Nephron progenitor cell (in vitro differentiated cells): ENCODE data around the gene ENPP1.
"Not testable (repeated sequence)": the region's sequence is repeated elsewhere in the genome, so short reads cannot be mapped to it uniquely, and the experiment has no call there.

Experiments used
- DNase-seq: peaks from one replicate; pipeline ENCODE4 v3.0.0; 2021
- H3K27ac Mint-ChIP-seq: 2 replicates; pipeline ENCODE4 v1.8.0; 2021; ENCODE audit warnings: mild to moderate bottlenecking, moderate library complexity, mixed read lengths
- H3K27me3 Mint-ChIP-seq: 2 replicates; pipeline ENCODE4 v1.8.0; 2021; ENCODE audit warnings: mild to moderate bottlenecking, low read depth, mixed read lengths; ENCODE audit not compliant: poor library complexity
- H3K36me3 Mint-ChIP-seq: 2 replicates; pipeline ENCODE4 v1.8.0; 2021; ENCODE audit warnings: low read depth, mixed read lengths
- H3K4me1 Mint-ChIP-seq: 2 replicates; pipeline ENCODE4 v1.8.0; 2021; ENCODE audit warnings: mixed read lengths
- H3K4me3 Mint-ChIP-seq: 2 replicates; pipeline ENCODE4 v1.8.0; 2021; ENCODE audit warnings: mild to moderate bottlenecking, moderate library complexity, mixed read lengths
- H3K9me3 Mint-ChIP-seq: 2 replicates; pipeline ENCODE4 v1.8.0; 2021; ENCODE audit warnings: mild to moderate bottlenecking, moderate library complexity, mixed read lengths
- CTCF ChIP-seq: fragments of 200-600 bp; sonication (generic); IDR thresholded peaks from 2 replicates; pipeline ENCODE4 v1.5.0; 2021; ENCODE audit warnings: antibody characterized with exemption

ENPP1 gene

DNA sequence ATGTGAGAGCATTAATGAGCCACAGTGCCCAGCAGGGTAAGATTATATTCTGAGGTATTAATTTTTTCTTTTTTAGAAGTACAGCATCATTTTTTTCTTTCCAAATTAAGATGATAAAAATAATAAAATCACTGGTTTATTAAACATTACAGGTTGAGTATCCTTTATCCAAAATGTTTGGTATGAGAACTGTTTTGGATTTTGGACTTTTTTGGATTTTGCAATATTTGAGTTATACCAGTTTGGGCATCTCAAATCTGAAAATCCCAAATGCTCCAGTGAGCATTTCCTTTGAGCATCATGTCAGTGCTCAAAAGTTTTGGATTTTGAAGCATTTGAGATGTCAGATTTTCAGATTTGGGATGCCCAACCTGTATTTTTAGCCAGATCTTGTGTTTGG is 44.4 kb downstream of the ENPP1 start:
- no peaks in the 10 kb centered on the region for H3K27me3 Mint-ChIP-seq
- H3K9me3 Mint-ChIP-seq = peaks cover 4% of the 10 kb centered on the region
- no peaks in the 10 kb centered on the region for H3K4me1 Mint-ChIP-seq
- TF ChIP-seq CTCF = no peak
- no peak overlapping the region for H3K27ac Mint-ChIP-seq
- no peak overlapping the region for H3K4me3 Mint-ChIP-seq
- no peaks in the 10 kb centered on the region for H3K36me3 Mint-ChIP-seq
- no peak for DNase-seq

DNA sequence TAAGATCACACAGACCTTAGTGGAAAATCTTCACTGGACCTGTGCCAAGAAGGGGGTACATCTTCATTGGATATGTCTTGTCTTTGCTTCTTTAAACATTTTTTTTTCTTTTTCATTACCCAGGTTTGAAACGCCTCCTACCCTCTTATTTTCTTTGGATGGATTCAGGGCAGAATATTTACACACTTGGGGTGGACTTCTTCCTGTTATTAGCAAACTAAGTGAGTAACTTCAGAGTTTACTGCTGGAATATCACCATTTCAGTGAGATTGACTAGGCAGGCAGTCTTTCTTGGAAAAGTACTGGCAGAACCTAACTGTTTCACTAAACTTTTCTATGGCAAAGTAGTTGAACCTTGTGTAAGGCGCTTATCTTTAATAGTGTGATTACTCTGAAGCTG is 47.0 kb downstream of the ENPP1 start:
- TF ChIP-seq CTCF = no peak
- Mint-ChIP-seq H3K4me1 (no peaks in the 10 kb centered on the region), H3K9me3 (peaks cover 7% of the 10 kb centered on the region), H3K27me3 (no peaks in the 10 kb centered on the region), H3K36me3 (peaks cover 4% of the 10 kb centered on the region), H3K27ac (no peak overlapping the region), H3K4me3 (no peak overlapping the region)
- DNase-seq = no peak

DNA sequence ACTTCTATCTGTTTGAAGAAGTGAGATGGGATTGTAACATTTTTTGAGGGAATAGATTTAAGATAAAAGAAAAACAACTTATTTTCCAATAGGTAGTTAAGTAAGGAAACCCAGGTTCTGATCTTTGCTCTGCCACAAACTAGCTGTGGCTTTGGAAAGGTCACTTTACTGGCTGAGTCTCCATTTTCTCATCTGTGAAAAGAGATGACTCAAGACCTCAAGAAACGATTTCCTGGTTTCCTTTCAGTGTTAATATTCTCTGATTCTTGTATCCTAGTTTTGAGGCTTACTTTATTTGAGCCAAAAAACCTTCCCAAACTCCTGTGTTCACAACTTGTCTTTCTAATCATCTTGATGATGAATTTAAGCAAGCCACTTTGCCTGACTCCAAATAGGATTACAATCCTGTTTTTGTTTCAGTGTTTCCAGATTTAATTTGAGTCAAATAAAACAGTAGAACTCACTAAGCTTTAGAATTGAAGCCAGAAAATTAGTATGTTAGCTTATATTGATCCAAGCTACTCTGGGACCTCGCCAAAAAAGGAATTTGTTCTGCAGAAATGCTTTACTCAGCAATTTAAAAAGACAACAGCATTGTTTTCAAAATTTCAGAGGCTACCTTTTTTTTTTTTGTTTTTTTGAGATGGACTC is 51.1 kb downstream of the ENPP1 start:
- Mint-ChIP-seq H3K4me3 (no peak overlapping the region), H3K36me3 (peaks cover 30% of the 10 kb centered on the region), H3K9me3 (peaks cover 21% of the 10 kb centered on the region), H3K4me1 (peaks cover 4% of the 10 kb centered on the region), H3K27me3 (no peaks in the 10 kb centered on the region), H3K27ac (no peak overlapping the region)
- TF ChIP-seq CTCF = no peak
- DNase-seq = no peak

- peaks cover 21% of the 10 kb centered on the region for H3K9me3 Mint-ChIP-seq
- DNase-seq, H3K27ac Mint-ChIP-seq, H3K4me3 Mint-ChIP-seq, H3K27me3 Mint-ChIP-seq, H3K4me1 Mint-ChIP-seq: not testable (repeated sequence)
- H3K36me3 Mint-ChIP-seq = peaks cover 32% of the 10 kb centered on the region
Observed at GRCh38 chr6:131859658-131860057, 51.8 kb downstream of the ENPP1 start.

DNA sequence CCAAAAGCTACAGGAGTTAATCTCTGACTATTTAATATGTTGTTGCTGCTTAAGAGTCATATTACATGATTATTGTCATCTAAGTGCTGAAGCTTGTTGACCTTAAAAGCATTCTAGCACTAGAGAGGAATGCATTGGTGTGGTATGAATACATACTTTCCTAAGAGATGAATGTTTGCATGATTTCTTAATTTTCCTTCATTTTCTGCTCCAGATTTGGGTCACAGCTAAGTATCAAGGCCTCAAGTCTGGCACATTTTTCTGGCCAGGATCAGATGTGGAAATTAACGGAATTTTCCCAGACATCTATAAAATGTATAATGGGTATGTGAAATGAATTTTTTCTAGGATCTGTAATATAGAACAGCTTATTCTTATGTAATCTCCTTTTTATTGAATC is 53.6 kb downstream of the ENPP1 start:
- peaks cover 17% of the 10 kb centered on the region for H3K9me3 Mint-ChIP-seq
- DNase-seq = no peak
- no peak overlapping the region for H3K27ac Mint-ChIP-seq
- peaks cover 4% of the 10 kb centered on the region for H3K4me1 Mint-ChIP-seq
- no peaks in the 10 kb centered on the region for H3K27me3 Mint-ChIP-seq
- no peak for TF ChIP-seq CTCF
- peaks cover 32% of the 10 kb centered on the region for H3K36me3 Mint-ChIP-seq
- H3K4me3 Mint-ChIP-seq = no peak overlapping the region

DNA sequence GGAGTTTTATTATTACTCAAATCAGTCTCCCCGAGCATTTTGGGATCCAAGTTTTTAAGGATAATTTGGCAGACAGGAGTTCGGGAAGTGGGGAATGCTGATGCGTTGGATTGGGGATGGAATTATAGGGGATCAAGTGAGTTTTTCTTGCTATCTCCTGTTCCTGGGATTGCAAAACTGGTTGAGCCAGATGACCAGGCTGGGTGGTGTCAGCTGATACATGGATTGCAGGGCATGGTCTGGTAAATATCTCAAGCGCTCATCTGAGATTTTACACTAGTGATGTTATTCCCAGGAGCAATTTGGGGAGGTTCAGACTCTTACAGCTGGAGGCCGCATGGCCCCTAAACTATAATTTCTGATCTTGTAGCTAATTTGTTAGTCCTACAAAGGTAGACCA is 54.7 kb downstream of the ENPP1 start:
- no peak for DNase-seq
- no peak overlapping the region for H3K27ac Mint-ChIP-seq

More for the DNA sequence above, 54.7 kb downstream of the ENPP1 start:
- no peak for TF ChIP-seq CTCF
- Mint-ChIP-seq H3K4me1 (peaks cover 4% of the 10 kb centered on the region), H3K9me3 (peaks cover 17% of the 10 kb centered on the region), H3K4me3 (no peak overlapping the region), H3K27me3 (no peaks in the 10 kb centered on the region), H3K36me3 (peaks cover 32% of the 10 kb centered on the region)
